NCI-H748 (cell line): ENCODE measurements around the gene PRR7.

ENCODE experiments used
- DNase-seq: peaks from one replicate; lab custom pipeline; 2025; ENCODE audit not compliant: unreplicated experiment; lab: John Stamatoyannopoulos, UW

PRR7 gene

GRCh38 chr5:177435847-177436536 lies 10.6 kb upstream of the PRR7 start:
- no peak for DNase-seq

DNA sequence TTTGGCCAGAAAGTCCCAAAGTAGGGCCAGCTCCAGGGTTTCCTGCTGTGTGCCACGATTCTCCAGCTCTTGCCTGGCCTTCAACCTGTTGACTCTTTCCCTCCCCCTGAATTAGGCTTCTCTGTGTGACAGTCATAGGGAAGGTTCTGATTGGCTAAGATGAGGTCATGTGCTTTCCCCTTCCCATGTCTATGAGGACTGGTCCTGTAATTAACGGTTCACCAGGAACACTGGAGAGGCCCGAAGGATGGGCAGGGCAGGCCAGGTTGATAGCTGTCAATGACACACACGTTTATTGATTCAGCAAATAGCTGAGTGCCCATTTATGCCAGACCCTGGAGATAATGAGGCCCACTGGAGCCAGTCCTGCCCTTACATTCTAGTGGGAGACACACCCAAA lies 9.0 kb upstream of the PRR7 start:
- DNase-seq = peak; percentile 52

GRCh38 chr5:177438468-177438867 lies 8.1 kb upstream of the PRR7 start:
- DNase-seq = no peak

DNA sequence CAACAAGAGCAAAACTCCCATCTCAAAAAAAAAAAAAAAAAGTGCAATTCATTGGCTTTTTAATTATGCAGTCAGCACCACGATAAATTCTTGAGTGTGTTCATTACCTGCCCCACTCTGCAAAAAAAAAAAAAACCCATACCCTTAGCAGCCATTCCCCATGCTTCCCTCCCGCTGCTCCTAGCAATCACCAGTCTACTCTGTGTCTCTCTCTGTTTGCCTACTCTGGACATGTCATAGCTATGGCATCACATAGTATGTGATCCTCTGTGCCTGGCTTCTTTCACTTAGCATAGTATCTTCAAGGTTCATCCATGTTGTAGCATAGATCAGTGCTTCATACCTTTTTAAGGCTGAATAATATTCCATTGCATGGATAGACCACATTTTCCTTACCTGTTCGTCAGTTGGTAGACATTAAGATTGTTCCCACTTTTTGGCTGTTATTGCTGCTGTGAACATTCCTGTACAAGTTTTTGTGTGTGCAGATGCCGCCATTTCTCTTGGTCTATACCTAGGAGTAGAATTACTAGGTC lies 7.0 kb upstream of the PRR7 start:
- no peak for DNase-seq

DNA sequence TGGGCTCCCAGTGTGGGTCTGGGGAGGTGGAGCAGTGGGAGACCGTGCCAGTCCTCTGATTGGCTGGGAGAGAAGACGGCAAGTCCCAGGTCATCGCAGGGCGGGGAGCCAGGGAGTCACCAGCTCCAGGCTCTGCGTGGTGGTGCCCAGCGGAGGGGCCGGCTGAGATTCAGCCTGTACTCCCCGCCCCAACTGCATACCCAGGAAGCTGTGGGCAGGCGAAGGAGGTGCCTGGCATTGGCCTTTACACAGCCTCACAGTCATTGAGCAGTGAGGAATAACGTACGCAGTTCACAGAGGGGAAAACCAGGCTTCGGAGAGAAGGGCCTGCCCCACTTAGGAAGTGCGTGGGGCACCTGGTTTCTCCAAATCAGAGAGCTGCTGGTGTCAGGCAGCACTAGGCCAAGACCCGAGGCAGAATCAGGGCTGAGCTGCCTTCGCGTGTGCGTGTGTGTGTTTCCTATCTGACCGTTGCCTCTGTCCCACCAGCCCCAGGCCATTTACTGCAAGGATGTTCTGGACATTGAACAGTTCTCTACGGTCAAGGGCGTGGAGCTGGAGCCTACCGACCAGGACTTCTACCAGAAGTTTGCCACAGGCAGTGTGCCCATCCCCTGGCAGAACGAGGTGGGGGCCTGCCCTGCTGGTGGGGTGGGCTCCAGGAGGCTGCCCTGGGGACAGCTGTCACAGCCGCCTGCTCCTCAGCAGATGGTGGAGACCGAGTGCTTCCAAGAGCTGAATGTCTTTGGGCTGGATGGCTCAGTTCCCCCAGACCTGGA lies 6.2 kb upstream of the PRR7 start:
- no peak for DNase-seq

DNA sequence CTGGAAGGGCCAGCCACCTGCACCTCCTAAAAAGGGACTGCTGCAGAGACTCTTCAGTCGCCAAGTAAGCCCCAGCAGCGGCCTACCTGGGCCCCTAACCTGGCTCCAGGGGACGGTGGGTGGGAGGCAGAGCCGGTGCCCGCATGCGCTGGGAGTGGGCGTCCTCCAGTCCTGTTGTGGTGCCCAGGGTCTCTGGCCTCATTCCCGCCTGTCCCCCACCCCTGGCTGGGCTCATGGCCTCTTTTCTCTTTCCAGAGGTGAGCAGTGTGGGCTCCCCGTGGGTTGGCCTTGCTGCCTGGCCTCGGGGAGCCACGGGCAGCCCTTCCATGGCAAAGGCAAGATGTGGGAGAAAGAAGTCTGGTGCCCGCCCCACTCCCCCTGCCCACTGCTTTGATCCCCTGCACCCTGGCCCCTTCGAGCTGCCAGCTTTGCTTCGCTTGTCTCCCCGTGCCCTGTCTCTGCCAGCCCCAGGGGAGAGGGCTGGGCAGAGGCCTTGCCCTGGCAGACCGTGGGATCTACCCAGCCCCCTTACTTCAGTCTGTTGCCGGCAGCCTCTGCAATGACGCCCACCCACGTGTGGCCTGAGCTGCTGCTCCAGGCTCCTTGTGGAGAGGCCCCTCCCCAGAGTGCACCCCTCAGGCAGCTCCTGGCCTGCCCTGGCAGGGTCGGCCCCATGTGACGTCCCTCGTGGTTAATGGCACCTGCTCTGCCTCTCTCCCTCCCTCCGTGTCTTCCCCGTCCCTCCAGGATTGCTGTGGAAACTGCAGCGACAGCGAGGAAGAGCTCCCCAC lies 5.4 kb upstream of the PRR7 start:
- no peak for DNase-seq

GRCh38 chr5:177442066-177442826 lies 4.4 kb upstream of the PRR7 start:
- DNase-seq = no peak

- DNase-seq = no peak
Observed at GRCh38 chr5:177443144-177443983, 3.2 kb upstream of the PRR7 start.

- DNase-seq = no peak
Observed at GRCh38 chr5:177444106-177445051, 2.2 kb upstream of the PRR7 start.

GRCh38 chr5:177445052-177445916 lies 1.3 kb upstream of the PRR7 start:
- no peak for DNase-seq

GRCh38 chr5:177445917-177446199 lies 756 bp upstream of the PRR7 start:
- no peak for DNase-seq

GRCh38 chr5:177447066-177447610 lies 524 bp downstream of the PRR7 start:
- DNase-seq = peak; percentile 92

DNA sequence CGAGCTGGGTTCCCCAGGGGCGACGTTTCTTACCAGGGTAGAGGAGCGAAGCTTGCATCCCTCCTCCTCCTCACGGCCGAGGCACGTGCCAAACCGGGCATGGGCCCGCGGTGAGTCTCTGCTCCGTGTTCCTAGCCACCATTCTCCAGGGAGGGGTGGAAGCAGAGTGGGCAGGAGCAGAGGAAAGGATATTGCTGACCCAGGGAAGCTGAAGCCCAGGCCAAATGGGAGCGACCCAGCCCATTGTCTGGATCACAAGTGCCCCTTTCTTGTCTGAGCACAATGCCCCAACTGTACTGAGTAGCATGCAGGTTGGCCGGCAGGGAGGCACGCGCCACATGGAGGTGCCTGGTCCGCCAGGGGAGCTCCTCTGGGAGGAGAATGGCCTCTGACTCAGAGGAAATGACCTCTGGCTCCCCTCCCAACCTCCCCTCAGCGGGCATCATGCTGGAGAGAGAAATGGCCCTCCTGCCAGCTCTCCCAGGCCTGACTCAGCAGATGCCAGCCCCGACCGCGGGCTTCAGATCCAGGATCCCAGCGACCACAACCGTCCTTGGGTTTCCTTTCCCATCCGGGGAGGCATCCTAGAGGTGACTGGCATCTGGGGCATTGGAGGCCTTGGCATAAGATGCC lies 1.1 kb downstream of the PRR7 start:
- DNase-seq = peak; percentile 77

DNA sequence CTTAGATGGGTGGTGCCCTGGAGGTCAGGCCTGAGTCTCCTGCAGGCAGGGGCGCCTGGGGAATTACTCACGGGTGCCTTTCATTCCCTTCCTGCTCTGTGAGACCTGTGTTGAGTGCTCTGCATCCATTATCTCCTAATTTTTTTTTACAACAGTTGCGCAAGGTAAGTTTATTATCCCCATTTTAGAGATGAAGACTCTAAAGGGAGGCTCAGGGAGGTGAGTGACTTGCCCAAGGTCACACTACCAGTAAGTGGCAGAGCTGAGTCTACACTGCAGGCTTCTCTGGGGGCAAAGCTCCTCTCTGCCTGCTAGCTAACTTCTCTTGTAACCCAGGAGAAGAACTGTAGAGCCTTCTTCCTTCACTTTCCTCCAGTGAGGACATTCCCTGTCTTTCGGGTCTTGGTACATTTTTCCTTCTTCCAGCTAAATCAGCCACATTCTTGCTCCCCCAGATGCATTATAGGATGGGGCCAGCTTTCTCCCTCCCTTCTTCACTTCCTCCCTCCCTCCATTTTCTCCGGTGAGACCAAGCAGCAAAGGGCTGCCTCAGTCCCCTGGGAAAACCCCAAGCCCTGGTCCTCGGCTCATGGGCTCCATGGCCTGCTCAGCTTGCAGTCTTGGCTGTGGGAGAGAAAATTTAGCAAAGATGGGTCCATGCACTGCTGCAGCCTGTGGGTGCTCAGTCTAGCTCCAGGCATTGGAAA lies 1.8 kb downstream of the PRR7 start:
- DNase-seq = no peak

GRCh38 chr5:177449140-177450061 lies 2.8 kb downstream of the PRR7 start:
- DNase-seq = no peak
